ENCODE results near the gene NUB1. TPM values are rescaled to one million over a fixed set of nuclear protein-coding genes. Genes with fewer than 3 reads are reported as not detected.

NUB1 gene
- total RNA-seq, 2 donors from 2014 or later, result 46.4 to 53.7 TPM

GRCh38 chr7:151371266-151371665 lies 29.7 kb downstream of the NUB1 start:
- Histone ChIP-seq H3K4me1 (replicated peaks) (no peaks in the 10 kb centered on the region), H3K27ac (no peak overlapping the region), H3K4me3 (no peak overlapping the region), H3K27me3 (replicated peaks; ENCODE audit: insufficient read depth) (no peaks in the 10 kb centered on the region), H3K36me3 (peaks cover 0 to 14% of the 10 kb centered on the region in 2 donors), H3K9me3 (no peaks in the 10 kb centered on the region)
- 88% methylated on average over 2 of the region's 2 CpGs for WGBS
- no peak for DNase-seq (ENCODE audit: low spot score)
- intact Hi-C loops (cut with DNase I), result no loop called here
- TF ChIP-seq, protein P1, sequence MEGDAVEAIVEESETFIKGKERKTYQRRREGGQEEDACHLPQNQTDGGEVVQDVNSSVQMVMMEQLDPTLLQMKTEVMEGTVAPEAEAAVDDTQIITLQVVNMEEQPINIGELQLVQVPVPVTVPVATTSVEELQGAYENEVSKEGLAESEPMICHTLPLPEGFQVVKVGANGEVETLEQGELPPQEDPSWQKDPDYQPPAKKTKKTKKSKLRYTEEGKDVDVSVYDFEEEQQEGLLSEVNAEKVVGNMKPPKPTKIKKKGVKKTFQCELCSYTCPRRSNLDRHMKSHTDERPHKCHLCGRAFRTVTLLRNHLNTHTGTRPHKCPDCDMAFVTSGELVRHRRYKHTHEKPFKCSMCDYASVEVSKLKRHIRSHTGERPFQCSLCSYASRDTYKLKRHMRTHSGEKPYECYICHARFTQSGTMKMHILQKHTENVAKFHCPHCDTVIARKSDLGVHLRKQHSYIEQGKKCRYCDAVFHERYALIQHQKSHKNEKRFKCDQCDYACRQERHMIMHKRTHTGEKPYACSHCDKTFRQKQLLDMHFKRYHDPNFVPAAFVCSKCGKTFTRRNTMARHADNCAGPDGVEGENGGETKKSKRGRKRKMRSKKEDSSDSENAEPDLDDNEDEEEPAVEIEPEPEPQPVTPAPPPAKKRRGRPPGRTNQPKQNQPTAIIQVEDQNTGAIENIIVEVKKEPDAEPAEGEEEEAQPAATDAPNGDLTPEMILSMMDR (IDR thresholded peaks at IDR 0.05), result no peak
- TF ChIP-seq POLR2A (IDR thresholded peaks at IDR 0.05), result no peak
- no peak for TF ChIP-seq POLR2AphosphoS5 (IDR thresholded peaks at IDR 0.05)

DNA sequence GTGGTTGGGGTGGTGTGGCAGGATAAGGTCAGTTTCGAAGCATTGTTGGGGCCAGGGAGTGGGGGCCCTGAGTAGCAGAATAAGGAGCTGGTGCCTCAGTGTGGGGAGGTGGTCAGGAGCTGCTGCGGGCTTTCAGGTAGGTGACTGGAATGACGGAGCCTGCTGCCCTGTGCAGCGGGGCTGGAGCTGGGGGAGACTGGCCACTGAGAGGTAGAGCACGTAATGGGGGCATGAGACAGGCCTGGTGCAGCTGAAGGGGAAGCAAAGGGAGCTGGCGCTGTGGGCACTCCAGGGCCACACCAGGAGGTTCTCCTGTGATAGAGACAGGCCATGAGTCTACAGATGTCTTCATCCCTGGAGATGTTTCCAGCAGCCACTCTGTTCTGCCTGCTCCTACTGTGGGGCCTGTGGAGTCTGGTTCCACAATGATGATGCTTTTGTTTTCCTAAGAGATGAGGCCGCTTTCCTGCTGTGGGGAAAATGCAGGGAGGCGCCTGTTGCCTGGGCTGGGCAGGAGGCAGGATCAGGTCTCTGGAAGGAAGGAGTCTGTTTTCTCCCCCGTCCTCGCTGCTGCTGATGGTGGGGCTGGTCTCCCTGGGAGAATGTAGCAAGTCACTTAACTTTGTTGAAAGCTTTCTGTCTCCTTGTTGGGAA lies 31.1 kb downstream of the NUB1 start:
- Histone ChIP-seq H3K4me3 (no peak overlapping the region), H3K27me3 (replicated peaks; ENCODE audit: insufficient read depth) (no peaks in the 10 kb centered on the region), H3K9me3 (no peaks in the 10 kb centered on the region), H3K4me1 (replicated peaks) (no peaks in the 10 kb centered on the region), H3K27ac (no peak overlapping the region), H3K36me3 (peaks cover 0 to 21% of the 10 kb centered on the region in 2 donors)
- no peak for DNase-seq (ENCODE audit: low spot score)
- 94% methylated on average over 10 of the region's 10 CpGs for WGBS
- TF ChIP-seq, protein P1 (IDR thresholded peaks at IDR 0.05), result no peak
- TF ChIP-seq POLR2A (IDR thresholded peaks at IDR 0.05) (no peak), POLR2AphosphoS5 (IDR thresholded peaks at IDR 0.05) (no peak)
- intact Hi-C loops (cut with DNase I), result no loop called here

DNA sequence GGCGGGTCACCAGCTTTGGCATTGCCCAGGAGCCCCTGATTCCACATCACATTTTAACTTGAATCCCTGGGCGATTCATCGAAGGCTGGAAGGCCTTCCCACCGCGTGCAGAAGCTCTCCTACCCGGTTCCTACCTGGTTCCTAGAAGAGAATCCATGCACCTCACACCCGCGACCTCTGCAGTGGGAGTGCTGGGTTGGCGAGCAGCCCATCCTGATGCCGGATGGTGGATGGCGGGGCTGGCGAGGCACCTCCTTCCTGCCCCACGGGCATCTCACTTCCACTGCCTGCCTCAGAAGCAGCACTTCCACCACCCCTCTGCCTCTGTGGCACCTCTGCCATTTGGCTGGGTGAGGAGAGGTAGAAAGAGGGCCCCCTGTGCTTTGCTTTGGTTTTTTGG lies 32.0 kb downstream of the NUB1 start:
- H3K27me3 ChIP-seq (replicated peaks; ENCODE audit: insufficient read depth), result no peaks in the 10 kb centered on the region

DNA sequence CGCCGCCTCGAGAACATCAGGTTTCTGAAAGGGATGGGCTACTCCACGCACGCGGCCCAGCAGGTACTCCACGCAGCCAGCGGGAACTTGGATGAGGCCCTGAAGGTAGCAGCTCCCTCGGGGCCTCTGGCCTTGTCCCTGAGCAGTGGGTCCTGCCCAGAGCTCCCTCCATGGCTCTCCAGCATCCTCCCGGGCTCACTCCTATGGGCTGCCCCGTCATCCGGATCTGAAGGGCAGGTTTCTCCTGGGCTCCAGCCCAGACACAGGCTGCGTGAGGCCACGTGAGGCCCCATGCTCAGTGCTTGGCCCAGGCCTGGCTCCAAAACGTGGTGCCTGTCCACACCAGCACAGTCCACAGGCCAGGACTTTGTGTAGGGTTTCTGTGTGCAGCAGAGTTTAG lies 32.5 kb downstream of the NUB1 start:
- Histone ChIP-seq H3K27me3 (replicated peaks; ENCODE audit: insufficient read depth) (no peaks in the 10 kb centered on the region), H3K36me3 (peaks cover 0 to 21% of the 10 kb centered on the region in 2 donors), H3K27ac (no peak overlapping the region), H3K9me3 (no peaks in the 10 kb centered on the region), H3K4me3 (no peak overlapping the region), H3K4me1 (replicated peaks) (no peaks in the 10 kb centered on the region)
- TF ChIP-seq POLR2A (IDR thresholded peaks at IDR 0.05), result no peak
- no peak for TF ChIP-seq POLR2AphosphoS5 (IDR thresholded peaks at IDR 0.05)
- TF ChIP-seq, protein P1 (IDR thresholded peaks at IDR 0.05), result no peak
- intact Hi-C loops (cut with DNase I), result no loop called here
- 83% methylated on average over 15 of the region's 15 CpGs for WGBS
- DNase-seq (ENCODE audit: low spot score), result no peak

More for the DNA sequence above, 32.0 kb downstream of the NUB1 start:
- Histone ChIP-seq H3K27ac (no peak overlapping the region), H3K9me3 (no peaks in the 10 kb centered on the region), H3K36me3 (peaks cover 0 to 21% of the 10 kb centered on the region in 2 donors), H3K4me3 (no peak overlapping the region), H3K4me1 (replicated peaks) (no peaks in the 10 kb centered on the region)
- TF ChIP-seq, protein P1 (IDR thresholded peaks at IDR 0.05), result no peak
- TF ChIP-seq POLR2A (IDR thresholded peaks at IDR 0.05), result no peak
- DNase-seq (ENCODE audit: low spot score), result no peak
- intact Hi-C loops (cut with DNase I), result no loop called here
- 72% methylated on average over 13 of the region's 13 CpGs for WGBS

DNA sequence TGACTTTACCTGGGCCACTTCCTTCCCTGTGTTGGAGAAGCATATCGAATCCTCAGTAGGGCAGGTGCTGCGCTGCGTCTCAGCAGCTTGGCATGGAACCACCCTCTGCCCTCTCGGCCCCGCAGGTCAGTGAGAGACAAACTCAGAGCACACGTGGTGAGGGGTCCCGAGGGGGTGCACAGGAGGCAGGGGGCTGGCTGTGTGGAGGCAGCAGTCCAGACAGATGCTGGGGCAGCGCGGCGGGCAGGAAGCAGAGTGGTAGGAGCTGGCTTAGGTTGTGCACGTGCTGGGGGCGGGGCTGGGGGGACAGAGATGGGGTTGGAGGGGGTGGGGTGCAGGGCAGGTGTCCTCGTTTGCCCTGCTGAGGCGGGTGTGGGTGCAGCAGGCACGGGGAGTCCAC lies 33.1 kb downstream of the NUB1 start:
- no peak for DNase-seq (ENCODE audit: low spot score)
- Histone ChIP-seq H3K4me1 (replicated peaks) (no peaks in the 10 kb centered on the region), H3K4me3 (no peak overlapping the region), H3K27me3 (replicated peaks; ENCODE audit: insufficient read depth) (no peaks in the 10 kb centered on the region), H3K36me3 (peaks cover 0 to 21% of the 10 kb centered on the region in 2 donors), H3K27ac (no peak overlapping the region), H3K9me3 (no peaks in the 10 kb centered on the region)
- 84% methylated on average over 15 of the region's 15 CpGs for WGBS
- intact Hi-C loops (cut with DNase I), result no loop called here
- TF ChIP-seq POLR2AphosphoS5 (IDR thresholded peaks at IDR 0.05) (no peak), POLR2A (IDR thresholded peaks at IDR 0.05) (no peak)
- TF ChIP-seq, protein P1 (IDR thresholded peaks at IDR 0.05), result no peak
